Occipital lobe (tissue), 2 donors: ENCODE results near the gene SPTBN5. TPM values are rescaled to one million over a fixed set of nuclear protein-coding genes. Genes with fewer than 3 reads are reported as not detected.

Source experiments
- DNase-seq: peaks from one replicate; lab custom pipeline; 2025; lab: John Stamatoyannopoulos, UW
- total RNA-seq: library from RNA; depleted of rRNA; stranded (reverse); fragments of >200 nt; gene quantifications from one replicate; pipeline ENCODE4 v1.2.3, GENCODE V29; 2014

The SPTBN5 gene
- 0.16 TPM for total RNA-seq

DNA sequence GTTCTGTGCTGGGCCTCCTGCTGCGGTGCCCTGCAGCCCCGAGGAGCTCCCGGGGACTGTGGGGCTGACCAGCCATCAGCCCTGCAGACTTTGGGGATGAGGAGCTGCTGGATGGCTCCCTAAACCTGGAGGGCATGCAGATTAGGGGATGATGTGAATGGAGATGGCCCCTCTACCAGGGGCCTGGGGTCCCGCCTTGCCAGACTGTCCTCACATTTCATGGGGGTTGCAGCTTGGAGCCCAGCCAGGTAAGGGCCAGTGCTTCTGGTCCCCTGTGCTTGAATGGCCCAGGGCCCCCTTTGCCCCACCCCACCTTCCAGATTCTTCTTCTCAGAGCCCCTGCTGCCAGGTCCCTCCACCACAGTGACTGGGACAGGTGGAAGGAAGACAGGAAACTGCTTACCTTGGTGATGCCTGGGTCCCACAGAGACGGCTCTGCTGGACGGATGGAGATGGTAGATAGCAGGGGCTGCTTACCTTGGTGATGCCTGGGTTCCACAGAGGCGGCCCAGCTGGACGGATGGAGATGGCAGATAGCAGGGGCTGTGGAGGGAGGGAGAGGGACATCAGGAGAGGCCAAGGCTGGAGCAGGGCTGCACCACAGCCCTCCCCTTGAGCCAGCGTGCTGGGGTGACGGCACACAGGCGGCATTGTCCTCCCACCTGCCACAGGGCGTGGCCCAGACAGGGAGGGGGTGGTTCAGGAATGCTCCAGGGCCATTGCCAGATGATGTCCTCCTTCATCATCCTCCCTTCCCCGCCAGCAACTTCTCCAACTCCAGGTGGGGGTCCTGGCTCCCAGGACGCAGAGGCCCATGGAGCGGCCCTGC, at the start of gene SPTBN5:
Gene SPTBN5 (minus strand): TSS at position 632 of the 829 bp plus-strand sequence. CDS start 556 bp downstream, at position 76.
- DNase-seq = no peak

DNA sequence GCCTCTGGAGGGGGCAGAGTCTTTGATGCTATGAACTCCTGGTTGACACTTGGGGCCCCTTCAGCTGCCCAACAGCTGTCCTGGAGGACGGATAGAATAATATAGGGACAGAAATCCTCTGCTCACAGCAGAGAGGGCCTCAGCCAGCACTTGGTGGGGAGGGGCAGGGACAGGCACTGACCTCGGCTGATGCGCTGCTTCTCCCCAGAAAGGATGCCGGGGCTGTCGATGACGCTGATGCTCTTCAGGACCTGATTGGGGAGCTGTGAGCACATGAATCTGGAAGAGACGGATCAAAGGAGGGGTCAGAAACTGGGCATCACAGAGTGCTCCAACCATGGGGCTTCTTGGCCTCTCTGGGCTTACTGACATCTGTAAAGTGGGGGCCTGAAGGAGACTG, 49.0 kb upstream of the SPTBN5 start:
- no peak for DNase-seq

DNA sequence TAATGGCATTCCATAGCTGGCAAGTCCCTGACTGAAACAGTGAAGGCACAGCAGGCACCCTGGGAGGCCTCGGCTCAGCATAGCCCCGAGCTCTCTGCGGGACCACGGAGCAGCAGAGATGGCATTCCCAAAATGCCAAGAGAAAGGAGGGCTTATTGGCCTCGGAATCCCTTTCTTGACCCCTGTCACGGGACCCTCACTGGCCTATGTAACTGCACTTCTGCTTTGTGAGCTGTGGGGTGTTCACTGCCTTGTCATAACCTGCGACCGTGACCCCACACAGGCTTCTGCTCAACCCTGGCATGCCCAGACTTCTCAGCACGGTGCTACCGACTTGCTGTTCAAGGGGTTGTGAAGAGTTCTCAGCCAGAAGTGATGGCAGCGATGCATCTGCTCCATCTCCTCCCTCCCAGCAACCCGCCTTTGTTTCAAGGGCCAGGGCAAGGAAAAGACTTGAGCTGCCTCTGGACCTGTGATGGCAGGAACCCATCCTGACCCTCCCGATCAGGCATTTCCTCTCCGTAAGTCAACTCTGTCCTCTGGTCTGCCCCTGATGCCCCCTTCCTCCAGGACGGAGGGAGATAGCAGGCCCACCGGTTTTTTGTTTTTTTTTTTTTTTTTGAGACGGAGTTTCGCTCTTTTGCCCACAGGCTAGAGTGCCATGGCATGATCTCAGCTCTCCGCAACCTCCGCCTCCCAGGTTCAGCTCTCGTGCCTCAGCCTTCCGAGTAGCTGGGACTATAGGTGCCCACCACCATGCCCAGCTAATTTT, 48.0 kb upstream of the SPTBN5 start:
- DNase-seq = no peak

DNA sequence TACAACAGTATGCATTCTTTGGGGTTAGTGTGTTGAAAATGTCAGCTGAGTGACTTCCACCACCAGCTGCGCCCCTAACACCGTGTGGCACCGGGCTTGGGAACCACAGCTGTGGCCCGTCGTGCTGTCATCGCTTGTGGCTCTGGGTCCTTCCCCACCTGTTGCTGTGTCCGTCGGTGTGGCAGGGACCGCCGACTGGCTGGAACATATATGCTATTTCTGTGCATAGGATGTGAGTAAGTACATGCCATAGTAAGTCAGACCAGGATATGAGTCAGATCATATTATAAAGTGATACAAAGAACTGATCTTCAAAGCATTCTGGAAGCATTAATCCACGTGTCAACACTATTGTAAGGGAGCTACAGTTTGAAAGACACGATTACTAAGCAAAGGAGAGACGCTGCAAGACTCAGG, 46.6 kb upstream of the SPTBN5 start:
- DNase-seq = no peak

DNA sequence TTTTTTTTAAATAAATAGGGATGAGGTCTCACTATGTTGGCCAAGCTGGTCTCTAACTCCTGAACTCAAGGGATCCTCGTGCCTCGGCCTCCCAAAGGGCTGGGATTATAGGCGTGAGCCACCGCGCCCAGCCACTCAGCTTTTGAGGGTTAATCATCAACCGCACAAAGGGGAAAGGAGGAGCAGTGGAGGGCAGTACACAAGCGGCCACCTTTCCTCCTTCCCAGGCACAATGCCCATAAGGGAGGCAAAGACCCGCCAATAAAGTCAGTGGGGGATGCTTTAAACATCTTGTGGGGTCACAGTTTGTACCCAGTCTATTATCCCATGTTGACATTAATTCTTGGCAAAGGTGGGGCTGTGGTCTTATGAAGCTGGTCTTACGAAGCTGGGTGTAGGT, 46.1 kb upstream of the SPTBN5 start:
- DNase-seq = no peak

DNA sequence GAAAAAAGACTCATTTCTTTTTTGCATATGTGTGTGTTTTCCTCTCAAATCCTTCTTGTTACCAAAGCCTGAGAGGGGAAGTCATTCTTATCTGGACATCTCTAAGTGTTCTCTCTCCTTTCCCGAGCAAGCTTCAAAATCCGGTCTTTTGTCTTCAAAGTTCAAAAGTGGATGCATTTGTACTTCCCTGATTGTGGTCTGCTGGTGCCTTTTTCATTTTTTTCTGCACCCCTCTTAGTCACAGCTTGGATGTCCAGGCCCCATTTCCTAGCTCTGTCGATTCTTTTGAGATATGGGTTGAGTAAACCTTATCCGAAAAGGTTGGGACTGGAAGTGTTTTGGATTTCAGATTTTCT, 43.7 kb upstream of the SPTBN5 start:
- no peak for DNase-seq

DNA sequence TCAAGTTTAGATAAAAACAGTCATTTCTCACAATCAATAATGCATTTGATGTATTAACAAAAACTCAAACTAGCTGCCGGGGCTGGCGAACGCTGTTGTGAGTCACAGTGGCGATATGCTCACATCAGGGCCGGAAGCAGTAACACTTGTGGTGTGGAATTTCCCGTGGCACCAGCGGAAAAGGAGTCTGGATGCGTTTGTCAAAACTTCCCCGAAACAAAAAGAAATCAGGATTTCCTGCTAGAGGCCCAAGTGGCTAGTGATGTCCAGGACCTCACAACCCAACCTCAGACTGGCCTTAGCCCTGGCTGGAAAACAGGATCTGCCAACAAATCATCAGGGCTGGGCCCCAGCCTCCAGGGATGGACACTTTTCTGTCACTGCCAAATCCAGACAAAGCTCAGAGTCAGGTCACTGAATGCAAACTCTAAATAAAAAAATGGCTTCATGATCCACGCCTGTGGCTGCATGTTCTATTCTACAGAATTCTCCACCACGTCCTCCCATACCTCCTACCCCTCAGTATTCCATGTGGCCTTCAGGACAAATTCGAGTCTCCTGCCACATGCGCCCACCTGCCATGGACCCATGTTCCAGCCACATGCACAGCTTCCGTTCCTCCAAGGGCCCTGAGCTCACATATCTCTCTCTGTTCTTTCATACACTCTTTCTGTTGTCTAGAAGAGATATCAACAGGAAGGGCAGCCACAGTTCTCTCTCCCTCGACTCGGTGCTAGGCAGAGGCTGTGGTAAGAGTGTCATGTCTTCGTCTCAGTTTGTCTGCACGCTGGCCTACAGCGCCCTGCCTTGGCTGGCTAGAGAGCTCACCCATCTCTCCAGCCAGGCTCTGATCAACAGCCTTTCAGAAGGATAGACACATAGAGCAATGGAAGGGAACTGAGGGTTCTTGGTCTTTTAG, 43.1 kb upstream of the SPTBN5 start:
- DNase-seq = no peak

DNA sequence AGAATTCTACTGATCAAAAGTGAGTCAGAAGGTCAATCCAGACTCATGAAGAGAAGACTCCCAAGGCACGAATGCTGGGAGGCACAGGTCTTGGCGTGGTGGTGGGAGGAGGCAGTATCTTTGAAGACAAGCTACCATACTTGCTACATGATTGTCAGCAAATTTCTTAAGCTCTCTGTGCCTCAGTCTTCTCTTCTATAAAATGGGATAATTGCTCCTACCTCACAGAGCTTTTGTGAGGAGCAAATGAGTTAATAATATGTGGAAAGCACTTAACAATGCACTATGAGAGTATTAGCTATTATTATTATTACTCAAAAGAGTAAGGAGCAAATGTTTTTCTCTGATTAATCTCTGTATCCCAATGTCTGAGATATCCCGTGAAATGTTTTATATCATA, 42.3 kb upstream of the SPTBN5 start:
- DNase-seq = no peak

DNA sequence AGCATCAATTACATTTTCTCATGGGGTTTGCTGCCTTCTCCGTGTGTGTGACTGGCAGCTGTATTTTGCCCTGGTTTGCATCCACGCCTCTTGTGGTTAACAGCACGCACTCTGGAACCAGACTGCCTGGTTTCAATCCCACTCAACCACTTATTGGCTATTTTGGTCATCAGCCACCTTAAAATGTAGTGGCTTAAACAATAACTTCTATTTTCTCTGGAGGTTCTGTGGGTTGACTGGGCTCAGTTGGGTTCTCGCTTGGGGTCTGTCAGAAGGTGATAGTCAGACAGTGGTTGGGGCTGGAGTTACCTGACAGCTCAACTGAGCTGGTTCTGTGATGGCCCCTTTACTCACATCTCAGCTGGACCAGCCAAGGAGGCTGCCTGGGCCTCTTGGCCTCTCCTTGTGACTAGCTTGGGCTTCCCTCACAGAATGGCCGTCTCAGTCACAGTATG, 41.7 kb upstream of the SPTBN5 start:
- no peak for DNase-seq

DNA sequence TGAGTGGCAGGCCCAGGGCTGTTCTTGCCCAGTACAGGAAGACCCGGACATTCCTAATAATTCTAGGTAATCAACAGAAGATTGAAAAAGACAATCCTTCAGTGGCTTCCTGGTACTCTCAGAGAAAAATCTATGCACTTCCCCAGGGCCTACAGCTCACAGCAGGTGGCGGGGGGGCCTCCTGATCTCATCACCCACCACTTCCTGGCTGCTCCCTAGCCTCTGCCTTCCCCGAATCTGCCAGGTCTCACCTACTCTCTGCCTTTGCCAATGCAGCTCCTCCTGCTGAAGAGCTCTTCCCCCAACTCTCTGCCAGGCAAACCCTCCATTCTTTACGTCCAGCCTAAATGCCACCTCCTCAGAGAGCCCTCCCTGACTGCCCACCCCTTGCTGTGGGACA, 41.0 kb upstream of the SPTBN5 start:
- DNase-seq = no peak

DNA sequence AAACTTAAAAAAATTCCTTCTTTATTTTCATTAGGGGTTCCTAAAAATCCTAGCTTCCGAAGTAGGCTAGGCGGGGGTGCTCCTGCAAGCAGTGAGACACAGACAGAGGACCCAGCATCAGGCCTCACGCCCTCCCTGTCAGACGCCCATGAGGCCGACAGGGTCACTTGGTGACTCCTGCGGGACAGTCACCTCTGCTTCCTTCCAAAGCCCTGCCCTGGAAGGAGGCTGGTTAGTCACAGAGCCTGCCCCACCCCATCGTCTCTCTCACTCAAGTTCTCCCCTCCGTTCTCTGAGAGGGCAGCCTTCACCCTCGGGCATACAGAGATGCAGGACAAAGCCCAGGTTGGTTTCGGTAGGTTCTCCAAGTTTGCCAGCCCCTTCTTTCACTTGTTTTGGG, 39.9 kb upstream of the SPTBN5 start:
- no peak for DNase-seq

DNA sequence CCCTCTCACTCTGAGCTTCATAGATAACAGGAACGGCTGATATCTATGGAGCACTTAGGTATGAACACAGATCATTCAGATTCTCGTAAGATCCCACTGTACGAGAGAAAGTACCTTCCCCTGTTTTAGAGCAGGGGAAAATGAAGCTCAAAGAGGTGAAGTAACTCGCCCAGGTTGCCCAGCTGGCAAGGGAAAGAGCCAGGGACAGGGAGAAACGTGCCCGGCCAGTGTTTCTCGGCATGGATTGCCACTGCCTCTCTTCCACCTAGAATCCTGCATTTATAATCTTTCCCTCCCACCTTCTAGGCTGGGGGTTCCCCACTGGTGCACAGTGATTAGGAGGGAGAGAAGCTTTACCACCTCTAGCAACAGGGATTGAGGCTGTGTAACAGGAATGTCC, 39.5 kb upstream of the SPTBN5 start:
- no peak for DNase-seq

DNA sequence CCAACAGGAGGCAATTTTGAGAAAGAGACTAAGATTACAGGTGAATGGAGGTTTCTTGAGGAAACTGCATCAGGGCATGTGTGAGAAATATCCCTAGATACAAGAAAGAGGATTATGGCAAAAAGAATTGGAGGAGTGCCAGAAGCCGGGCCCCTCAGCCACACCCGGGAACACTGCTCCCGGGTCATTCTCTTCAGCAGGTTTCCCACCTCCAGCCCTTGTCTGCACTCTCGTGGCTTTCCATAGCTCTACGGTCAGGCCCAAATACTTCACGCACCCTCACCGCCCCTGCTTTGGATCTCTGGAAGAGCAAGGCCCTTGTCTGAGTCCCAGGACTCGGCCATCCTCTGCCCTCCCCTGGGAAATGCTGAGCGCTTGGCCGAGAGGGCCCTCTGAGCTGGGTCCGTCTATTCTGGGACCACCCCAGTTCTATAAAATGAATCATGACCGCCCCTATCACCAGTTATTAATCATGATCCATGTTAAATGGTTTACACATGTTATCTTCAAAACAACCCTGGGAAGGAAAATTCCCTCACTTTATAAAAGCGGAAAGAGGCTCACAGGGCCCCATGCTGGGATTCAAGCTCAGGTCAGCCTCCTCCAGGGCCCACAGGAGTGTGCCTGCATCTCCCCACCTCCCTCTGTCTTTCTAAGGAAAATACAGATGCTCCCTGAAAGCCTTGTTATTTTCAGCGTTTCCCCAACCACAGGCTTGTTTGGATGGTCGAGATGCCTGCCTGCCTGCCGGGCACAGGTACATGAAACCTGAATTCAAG, 38.8 kb upstream of the SPTBN5 start:
- DNase-seq = no peak

DNA sequence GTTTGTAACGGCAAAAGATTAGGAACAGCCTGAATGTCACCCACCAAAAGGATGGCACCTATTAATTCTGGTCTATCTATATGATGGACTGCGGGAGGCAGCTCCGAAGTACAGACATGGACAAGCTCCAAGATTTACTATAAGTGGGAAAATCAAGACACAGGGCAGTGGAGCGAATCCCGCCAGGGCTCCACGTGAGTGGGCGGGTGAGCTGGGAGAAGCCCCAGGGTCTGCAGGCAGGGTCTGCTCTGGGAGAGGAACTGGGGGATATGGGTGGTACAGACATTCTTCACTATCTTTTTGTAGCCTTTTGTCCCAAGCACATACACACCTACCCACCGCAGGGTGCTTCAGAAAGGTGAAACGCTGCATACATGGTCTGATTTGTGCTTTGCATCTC, 38.2 kb upstream of the SPTBN5 start:
- DNase-seq = no peak

DNA sequence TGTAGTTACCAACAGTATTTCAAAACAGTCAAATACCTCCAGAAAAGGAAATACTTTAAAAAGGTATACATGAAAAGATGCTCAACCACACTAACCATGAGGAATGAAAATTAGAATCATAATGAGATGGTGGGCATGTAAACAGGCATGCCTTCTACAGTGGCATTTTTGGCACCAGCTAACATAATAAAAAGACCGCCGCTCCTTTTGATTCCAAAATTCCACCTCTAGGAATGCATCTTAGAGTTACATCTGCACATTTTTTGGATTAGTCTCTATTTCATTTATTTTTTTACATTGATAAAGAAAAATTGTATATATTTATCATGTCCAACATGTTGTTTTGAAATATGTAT, 37.0 kb upstream of the SPTBN5 start:
- no peak for DNase-seq

DNA sequence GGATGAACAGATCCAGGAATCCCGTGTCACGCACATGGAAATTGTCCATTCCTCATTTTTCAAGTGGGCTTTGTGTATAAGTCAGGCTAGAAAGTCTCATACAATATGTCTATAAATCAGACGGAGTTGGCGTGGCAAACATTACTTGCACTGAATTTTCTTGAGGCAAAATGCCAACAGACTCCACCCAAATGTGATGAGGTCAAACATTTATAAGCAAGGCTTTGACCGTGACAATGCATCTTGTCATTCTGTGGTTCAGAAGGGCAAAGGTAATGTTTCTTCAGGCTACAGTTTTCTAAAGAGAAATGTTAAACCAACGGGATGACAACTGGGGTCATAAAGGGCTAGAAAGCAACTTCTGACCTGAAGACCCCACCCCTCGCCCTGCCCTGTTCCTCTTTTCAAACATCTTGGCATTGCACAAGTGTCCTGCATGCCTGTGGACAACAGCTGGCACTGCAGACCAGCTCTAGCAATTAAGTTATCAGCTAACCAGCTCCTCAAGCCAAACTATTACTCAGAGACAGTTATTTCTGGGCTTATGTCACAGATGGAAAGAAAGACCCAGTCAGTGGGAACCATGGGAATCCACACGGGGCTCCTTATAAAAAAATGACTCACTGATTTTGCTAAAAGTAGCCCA, 36.5 kb upstream of the SPTBN5 start:
- peak; percentile 24 for DNase-seq

DNA sequence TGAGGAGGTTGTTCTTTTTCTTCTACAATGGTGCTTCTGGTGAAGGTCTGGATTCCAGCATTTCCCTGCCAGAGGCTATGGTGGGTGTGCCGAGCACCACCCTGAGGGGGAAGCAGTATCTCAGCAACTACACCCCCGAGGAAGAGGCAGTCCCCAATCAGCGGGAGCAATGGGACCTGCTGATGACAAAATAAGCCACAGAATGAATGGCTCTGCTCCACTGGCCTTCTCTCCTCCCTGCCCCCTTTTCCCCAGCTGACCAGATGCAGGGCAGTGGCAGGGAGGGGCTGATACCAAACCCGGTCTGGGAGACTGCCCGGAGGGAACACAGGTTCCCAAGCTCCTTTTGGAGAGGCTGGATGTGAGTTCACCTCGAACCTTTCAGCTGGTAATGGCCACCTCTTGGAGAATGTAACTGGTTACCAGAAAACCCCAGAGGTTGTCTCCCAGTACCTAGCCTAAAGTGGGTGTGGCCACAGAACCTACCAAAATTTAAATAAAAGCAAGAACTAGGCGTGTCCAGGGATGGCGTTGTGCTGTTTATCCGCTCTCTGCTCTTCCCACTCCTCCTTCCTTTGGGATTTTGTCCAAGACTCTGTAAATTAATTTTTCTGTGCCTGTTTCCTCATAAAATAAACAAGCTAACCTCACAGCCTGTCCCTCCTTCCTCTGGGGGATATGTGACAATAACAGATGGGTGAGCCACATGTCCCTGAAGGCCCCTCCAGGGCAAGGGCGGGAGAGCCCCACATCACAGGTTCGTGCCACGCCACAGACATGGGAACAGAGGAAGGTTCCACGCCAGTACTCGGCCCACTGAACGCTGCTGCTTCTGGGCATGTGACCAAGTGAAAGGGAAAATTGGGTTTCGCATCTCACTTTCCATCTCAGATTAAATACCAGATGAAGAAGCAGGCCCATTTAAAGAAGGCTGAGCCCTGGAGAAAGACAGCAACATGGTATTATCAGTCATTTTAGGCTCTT, 35.1 kb upstream of the SPTBN5 start:
- DNase-seq = peak; percentile 15

DNA sequence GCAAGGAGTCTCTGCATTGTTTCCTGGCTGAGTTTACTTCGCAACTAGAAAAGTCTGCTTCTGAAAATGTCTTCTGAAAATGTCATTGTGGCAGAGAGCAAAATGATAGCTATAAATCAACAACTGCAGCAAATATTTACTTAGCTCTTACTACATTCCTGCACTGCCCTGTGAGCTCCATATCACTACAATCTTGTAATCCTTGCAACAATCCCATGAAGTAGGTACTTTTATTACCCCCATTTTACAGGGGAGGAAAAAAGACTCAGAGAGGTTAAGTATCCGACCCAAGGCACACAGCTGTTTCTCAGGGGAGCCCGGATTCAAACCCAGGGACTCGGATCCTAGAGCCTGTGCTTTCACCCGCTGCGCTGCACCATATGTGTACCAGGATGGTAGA, 34.2 kb upstream of the SPTBN5 start:
- DNase-seq = no peak

DNA sequence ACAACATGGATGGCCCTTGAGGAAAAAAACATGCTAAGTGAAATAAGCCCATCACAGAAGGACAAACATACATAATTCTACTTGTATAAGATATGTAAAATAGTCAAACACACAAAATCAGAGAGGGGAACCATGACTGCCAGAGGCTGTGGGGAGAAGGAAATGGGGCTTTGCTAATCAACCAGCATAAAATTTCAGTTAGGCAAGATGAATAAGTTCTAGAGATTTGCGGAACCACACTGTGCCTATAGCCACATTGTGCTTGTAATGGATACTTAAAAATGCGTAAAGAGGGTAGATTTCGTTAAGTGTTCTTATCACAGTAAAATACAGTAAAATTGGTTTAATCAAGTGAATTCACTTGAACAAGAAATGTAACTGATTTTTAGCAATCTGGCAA, 33.7 kb upstream of the SPTBN5 start:
- DNase-seq = no peak
